ENCODE data around the gene ADAM17.

GRCh38 chr2:9473308-9473984 lies 82.2 kb downstream of the ADAM17 start:
- TF ChIP-seq POLR2AphosphoS5 (IDR thresholded peaks at IDR 0.05) (no peak), CTCF (IDR thresholded peaks at IDR 0.05 in 8 of 11, conservative IDR thresholded peaks at IDR 0.05 in 3 of 11) (no peak)

All from spleen (tissue), 7 donors.